Measurements from ENCODE around the gene SLC6A12. TPM values are rescaled to one million over a fixed set of nuclear protein-coding genes. Genes with fewer than 3 reads are reported as not detected.

SLC6A12 gene
- polyA plus RNA-seq, 1 donor from 2014 or later, result 0.15 TPM

- Histone ChIP-seq H3K4me3 (ENCODE audit: low read length) (no peak overlapping the region), H3K27ac (ENCODE audit: low read length) (no peak overlapping the region), H3K4me2 (ENCODE audit: low read length) (no peak overlapping the region), H4K20me1 (ENCODE audit: insufficient read depth) (no peaks in the 10 kb centered on the region), H3K27me3 (ENCODE audit: insufficient read depth, low read depth, low read length) (no peaks in the 10 kb centered on the region), H3K9me3 (ENCODE audit: low read length) (no peaks in the 10 kb centered on the region), H3K9ac (ENCODE audit: low read length) (no peak overlapping the region), H3K9me2 (ENCODE audit: insufficient read depth, low read length) (no peaks in the 10 kb centered on the region), H3K36me3 (ENCODE audit: insufficient read depth, low read length) (no peaks in the 10 kb centered on the region), H3K79me2 (replicated peaks; ENCODE audit: insufficient read depth, low read length) (no peaks in the 10 kb centered on the region), H2AFZ (ENCODE audit: low read depth, low read length) (no peak overlapping the region), H3F3A (ENCODE audit: insufficient read depth, low read length, poor library complexity, severe bottlenecking) (no peaks in the 10 kb centered on the region)
- TF ChIP-seq SMC3 (conservative IDR thresholded peaks at IDR 0.05; ENCODE audit: poor library complexity), result no peak
- TF ChIP-seq CTCF (IDR thresholded peaks at IDR 0.05; ENCODE audit: poor library complexity, severe bottlenecking), result no peak
- TF ChIP-seq EP300 (conservative IDR thresholded peaks at IDR 0.05; ENCODE audit: poor library complexity, severe bottlenecking), result no peak
- no peak for TF ChIP-seq RAD21 (conservative IDR thresholded peaks at IDR 0.05)
- no peak for TF ChIP-seq TAF1 (IDR thresholded peaks at IDR 0.05; ENCODE audit: low read depth)
- no peak for TF ChIP-seq REST (IDR thresholded peaks at IDR 0.05; ENCODE audit: borderline replicate concordance)
- no peak for TF ChIP-seq POLR2AphosphoS5 (IDR thresholded peaks at IDR 0.05)
- no peak for TF ChIP-seq MXI1 (conservative IDR thresholded peaks at IDR 0.05; ENCODE audit: poor library complexity, severe bottlenecking)
- no peak for TF ChIP-seq EZH2 (IDR thresholded peaks at IDR 0.05; ENCODE audit: borderline replicate concordance, insufficient read depth, low read length, poor library complexity, severe bottlenecking)
Measured at GRCh38 chr12:220946-221550, 7.1 kb upstream of the SLC6A12 start.

- H3K36me3 ChIP-seq (ENCODE audit: insufficient read depth, low read length), result no peaks in the 10 kb centered on the region
- no peak overlapping the region for H2AFZ ChIP-seq (ENCODE audit: low read depth, low read length)
- H3K4me2 ChIP-seq (ENCODE audit: low read length), result no peak overlapping the region
- no peaks in the 10 kb centered on the region for H3K9me3 ChIP-seq (ENCODE audit: low read length)
- TF ChIP-seq MXI1 (conservative IDR thresholded peaks at IDR 0.05; ENCODE audit: poor library complexity, severe bottlenecking), result no peak
- no peak for TF ChIP-seq SMC3 (conservative IDR thresholded peaks at IDR 0.05; ENCODE audit: poor library complexity)
- no peak for TF ChIP-seq RAD21 (conservative IDR thresholded peaks at IDR 0.05)
- no peak for TF ChIP-seq REST (IDR thresholded peaks at IDR 0.05; ENCODE audit: borderline replicate concordance)
- TF ChIP-seq TAF1 (IDR thresholded peaks at IDR 0.05; ENCODE audit: low read depth), result no peak
- TF ChIP-seq CTCF (IDR thresholded peaks at IDR 0.05; ENCODE audit: poor library complexity, severe bottlenecking), result no peak
- no peak for TF ChIP-seq POLR2AphosphoS5 (IDR thresholded peaks at IDR 0.05)
- TF ChIP-seq EZH2 (IDR thresholded peaks at IDR 0.05; ENCODE audit: borderline replicate concordance, insufficient read depth, low read length, poor library complexity, severe bottlenecking), result no peak
- no peaks in the 10 kb centered on the region for H3K9me2 ChIP-seq (ENCODE audit: insufficient read depth, low read length)
- no peak overlapping the region for H3K27ac ChIP-seq (ENCODE audit: low read length)
- no peak overlapping the region for H3K9ac ChIP-seq (ENCODE audit: low read length)
- H3K27me3 ChIP-seq (ENCODE audit: insufficient read depth, low read depth, low read length), result no peaks in the 10 kb centered on the region
- H3F3A ChIP-seq (ENCODE audit: insufficient read depth, low read length, poor library complexity, severe bottlenecking), result no peaks in the 10 kb centered on the region
- no peaks in the 10 kb centered on the region for H4K20me1 ChIP-seq (ENCODE audit: insufficient read depth)
- no peak overlapping the region for H3K4me3 ChIP-seq (ENCODE audit: low read length)
- no peaks in the 10 kb centered on the region for H3K79me2 ChIP-seq (replicated peaks; ENCODE audit: insufficient read depth, low read length)
Measured at GRCh38 chr12:220491-220890, 6.5 kb upstream of the SLC6A12 start.
